ENCODE results near the gene GORAB. TPM values are rescaled to one million over a fixed set of nuclear protein-coding genes. Genes with fewer than 3 reads are reported as not detected.

GORAB gene
- total and polyA plus RNA-seq, 2 of the 8 experiments (the other 6 are each of a cell fraction or from before 2014, with no cell fraction given) = 4.0 to 9.6 TPM

DNA sequence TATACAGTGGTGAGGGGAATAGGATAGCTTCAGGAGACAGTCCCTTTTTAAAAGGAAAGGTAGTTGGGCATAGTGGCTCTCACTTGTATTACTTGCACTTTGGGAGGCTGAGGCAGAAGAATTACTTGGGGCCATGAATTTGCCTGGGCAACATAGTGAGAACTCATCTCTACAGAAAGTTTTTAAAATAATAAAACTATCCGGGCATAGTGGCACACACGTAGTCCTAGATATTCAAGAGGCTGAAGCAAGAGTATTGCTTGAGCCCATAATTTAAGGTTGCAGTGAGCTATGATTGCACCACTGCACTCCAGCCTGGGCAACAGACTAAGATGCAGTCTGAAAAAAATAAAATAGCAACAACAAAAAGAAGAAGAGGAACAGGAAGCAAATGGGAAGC, 27.2 kb downstream of the GORAB start:
- Histone ChIP-seq H3K18ac (ENCODE audit: extremely low read depth, low read length) (no peak overlapping the region), H3K9ac (replicated peaks in 1 of 4; ENCODE audit: extremely low read depth in 1 of 4, low read depth in 3 of 4, low read length in 3 of 4) (no peak overlapping the region), H2BK120ac (replicated peaks; ENCODE audit: low read depth, low read length) (no peak overlapping the region), H3K4me3 (ENCODE audit: extremely low read depth in 1 of 4, insufficient read depth in 2 of 4, low read depth in 3 of 4, low read length in 4 of 4) (no peak overlapping the region), H4K20me1 (replicated peaks in 1 of 2; ENCODE audit: control insufficient read depth in 1 of 2, insufficient read depth in 2 of 2, low read length in 2 of 2) (no peaks in the 10 kb centered on the region), H3K27ac (ENCODE audit: low read depth, low read length) (no peak overlapping the region), H4K8ac (ENCODE audit: extremely low read depth, insufficient read depth, low read length) (no peak overlapping the region), H2BK12ac (ENCODE audit: low read depth, low read length) (no peak overlapping the region), H2BK20ac (ENCODE audit: low read length) (no peak overlapping the region), H3K4ac (replicated peaks; ENCODE audit: insufficient read length, low read depth, low read length) (no peak overlapping the region), H2BK5ac (ENCODE audit: low read depth, low read length) (no peak overlapping the region), H3K14ac (ENCODE audit: insufficient read length) (no peak overlapping the region), H3K79me1 (ENCODE audit: low read depth, low read length) (no peaks in the 10 kb centered on the region), H3K9me3 (ENCODE audit: insufficient read depth in 2 of 2, low read depth in 1 of 2, low read length in 1 of 2) (no peaks in the 10 kb centered on the region), H2AK5ac (ENCODE audit: low read depth, low read length) (no peak overlapping the region), H2AFZ (ENCODE audit: low read length) (no peak overlapping the region), H3K79me2 (ENCODE audit: control insufficient read depth in 1 of 2, insufficient read depth in 2 of 2, low read length in 2 of 2) (no peaks in the 10 kb centered on the region), H4K5ac (ENCODE audit: insufficient read length, low read depth, low read length) (no peak overlapping the region), H4K91ac (replicated peaks; ENCODE audit: insufficient read length, low read length) (no peak overlapping the region), H3K23me2 (ENCODE audit: low read depth, low read length) (no peaks in the 10 kb centered on the region), H3K36me3 (ENCODE audit: control insufficient read depth in 2 of 4, insufficient read depth in 4 of 4, low read length in 3 of 4) (no peaks in the 10 kb centered on the region), H3K56ac (replicated peaks; ENCODE audit: insufficient read length, low read depth, low read length) (no peak overlapping the region), H3K4me1 (replicated peaks in 1 of 4; ENCODE audit: control insufficient read depth in 3 of 4, insufficient read depth in 4 of 4, low read length in 3 of 4) (peaks cover 4 to 10% (median 6%) of the 10 kb centered on the region in 4 experiments; a peak in 6 of 7 replicates), H3K4me2 (ENCODE audit: insufficient read depth in 1 of 2, low read depth in 2 of 2, low read length in 2 of 2) (no peak overlapping the region), H3K27me3 (replicated peaks in 1 of 4; ENCODE audit: control insufficient read depth in 3 of 4, extremely low read depth in 1 of 4, insufficient read depth in 3 of 4, low read length in 3 of 4) (no peaks in the 10 kb centered on the region), H2BK15ac (ENCODE audit: low read length) (no peak overlapping the region), H3K23ac (ENCODE audit: insufficient read length) (no peak overlapping the region)
- DNase-seq (ENCODE audit: low read depth in 1 of 2, low spot score in 2 of 2) = no peak
- no peak for FAIRE-seq
- ChIA-PET CTCF (ENCODE audit: partially characterized antibody) (no interaction called here), POLR2A (ENCODE audit: partially characterized antibody) (no interaction called here)
- WGBS, 2 experiments (ENCODE audit: extremely low coverage in 1 of 2, insufficient coverage in 1 of 2, insufficient read length in 1 of 2, insufficient replicate concordance in 2 of 2, low coverage in 1 of 2, low lambda C conversion rate in 2 of 2, missing lambda C conversion rate in 1 of 2) = 89% methylated on average over 2 of the region's 2 CpGs; no CpG with 5 or more reads in 1 of the 2 experiments
- TF ChIP-seq CREB1 (IDR thresholded peaks at IDR 0.05) = no peak

All from H1 (cell line).